SK-N-SH (cell line): Measurements from ENCODE around the gene GRIP1. TPM values are rescaled to one million over a fixed set of nuclear protein-coding genes. Genes with fewer than 3 reads are reported as not detected.

Experiments used
- CTCF ChIA-PET: fragments of 300-600, 350-600 bp; formaldehyde crosslinking; extraction: SDS; loops from one replicate; lab custom pipeline; 2021; lab: Yijun Ruan, JAX
- POLR2A ChIA-PET: fragments of 350-600 bp; sonication (Branson Sonifier 250); formaldehyde crosslinking; extraction: SDS; loops from one replicate; lab custom pipeline; 2020; ENCODE audit warnings: antibody characterized with exemption, inconsistent platforms; lab: Yijun Ruan, JAX
- DNase-seq: peaks from one replicate; pipeline ENCODE4 v3.0.0; 2012
- H2AFZ ChIP-seq: fragments of 200-600 bp; sonication (generic); 2 replicates; pipeline ENCODE4 v1.8.1; 2016; ENCODE audit warnings: antibody characterized with exemption, mild to moderate bottlenecking, low read depth
- H3F3A ChIP-seq: fragments of 200-600 bp; sonication (generic); replicated peaks from 2 replicates; pipeline ENCODE3; 2016; ENCODE audit warnings: antibody characterized with exemption, mild to moderate bottlenecking; ENCODE audit not compliant: insufficient read depth
- H3K27ac ChIP-seq, 2 experiments: fragments of 200-500 bp in 1 of 2; fragments of 200-600 bp in 1 of 2; sonication (Bioruptor generic) in 1 of 2; sonication (generic), shearing (Covaris generic) in 1 of 2; 2 replicates each; pipeline versions ENCODE4 v1.5.1 to v1.6.1; 2014 to 2016; ENCODE audit warnings: low read depth in 2 of 2, inconsistent platforms in 1 of 2, low read length in 1 of 2, mild to moderate bottlenecking in 1 of 2, mixed read lengths in 1 of 2
- H3K27me3 ChIP-seq: fragments of 200-600 bp; sonication (generic), shearing (Covaris generic); 2 replicates; pipeline ENCODE4 v1.6.1; 2016; ENCODE audit warnings: mixed run types; ENCODE audit not compliant: insufficient read depth
- H3K36me3 ChIP-seq, 2 experiments: fragments of 200-500 bp in 1 of 2; fragments of 200-600 bp in 1 of 2; sonication (Bioruptor generic) in 1 of 2; sonication (generic) in 1 of 2; replicated peaks in 1 of 2; 2 replicates each; pipeline versions ENCODE3 to v1.5.1; 2014 to 2016; ENCODE audit warnings: low read length in 1 of 2, mild to moderate bottlenecking in 1 of 2; ENCODE audit not compliant: insufficient read depth in 2 of 2, control insufficient read depth in 1 of 2
- H3K4me1 ChIP-seq, 2 experiments: fragments of 200-500 bp in 1 of 2; fragments of 200-600 bp in 1 of 2; sonication (Bioruptor generic) in 1 of 2; sonication (generic), shearing (Covaris generic) in 1 of 2; 2 replicates each; pipeline versions ENCODE4 v1.5.1 to v1.6.1; 2014 to 2016; ENCODE audit warnings: low read depth in 1 of 2, low read length in 1 of 2, mixed run types in 1 of 2; ENCODE audit not compliant: insufficient read depth in 2 of 2, control insufficient read depth in 1 of 2
- H3K4me2 ChIP-seq: fragments of 200-600 bp; sonication (generic), shearing (Covaris generic); 2 replicates; pipeline ENCODE4 v1.6.1; 2017; ENCODE audit warnings: mixed run types
- H3K4me3 ChIP-seq, 2 experiments: fragments of 200-500 bp in 1 of 2; fragments of 200-600 bp in 1 of 2; sonication (Bioruptor generic) in 1 of 2; sonication (generic), shearing (Covaris generic) in 1 of 2; 2 replicates each; pipeline versions ENCODE4 v1.5.1 to v1.8.1; 2014 to 2016; ENCODE audit warnings: low read depth in 2 of 2, inconsistent platforms in 1 of 2, low read length in 1 of 2, mild to moderate bottlenecking in 1 of 2, mixed read lengths in 1 of 2, moderate library complexity in 1 of 2
- H3K79me2 ChIP-seq: fragments of 200-600 bp; sonication (generic); 2 replicates; pipeline ENCODE4 v1.8.1; 2017; ENCODE audit warnings: mild to moderate bottlenecking; ENCODE audit not compliant: insufficient read depth
- H3K9ac ChIP-seq: fragments of 200-600 bp; sonication (generic); 2 replicates; pipeline ENCODE4 v1.6.1; 2017; ENCODE audit warnings: mixed run types
- H3K9me2 ChIP-seq: fragments of 200-600 bp; sonication (generic); 2 replicates; pipeline ENCODE4 v1.6.1; 2017; ENCODE audit warnings: mixed run types
- H3K9me3 ChIP-seq: fragments of 200-600 bp; sonication (generic); 2 replicates; pipeline ENCODE4 v1.6.1; 2017; ENCODE audit warnings: mixed run types, mild to moderate bottlenecking, moderate library complexity
- H4K20me1 ChIP-seq: fragments of 200-600 bp; sonication (generic); 2 replicates; pipeline ENCODE4 v1.6.1; 2017; ENCODE audit warnings: mild to moderate bottlenecking, mixed run types; ENCODE audit not compliant: insufficient read depth
- CTCF ChIP-seq: fragments of 200-600 bp; sonication (generic); IDR thresholded peaks from 2 replicates; pipeline ENCODE4 v1.6.1; 2017; ENCODE audit warnings: antibody characterized with exemption, mild to moderate bottlenecking, moderate library complexity
- FOSL2 ChIP-seq: IDR thresholded peaks from 2 replicates; pipeline ENCODE4 v1.4.0; 2012; ENCODE audit warnings: low read depth, mild to moderate bottlenecking, moderate library complexity, borderline replicate concordance
- FOXJ3 ChIP-seq: sonication (generic); formaldehyde crosslinking; IDR thresholded peaks from 2 replicates; pipeline ENCODE4 v1.5.1; 2020; ENCODE audit warnings: mild to moderate bottlenecking, missing genetic modification reagents
- GATA2 ChIP-seq: sonication (generic); formaldehyde crosslinking; IDR thresholded peaks from 2 replicates; pipeline ENCODE4 v1.5.0; 2020; ENCODE audit warnings: mild to moderate bottlenecking, missing genetic modification reagents
- IRF3 ChIP-seq: fragments of 150-350 bp; IDR thresholded peaks from 2 replicates; pipeline ENCODE4 v1.6.1; 2016; ENCODE audit warnings: mild to moderate bottlenecking, low read depth, low read length
- JUND ChIP-seq: IDR thresholded peaks from 2 replicates; pipeline ENCODE4 v1.4.0; 2012
- MEF2A ChIP-seq: IDR thresholded peaks from 2 replicates; pipeline ENCODE4 v1.4.0; 2012; ENCODE audit warnings: low read depth, borderline replicate concordance
- MXI1 ChIP-seq: IDR thresholded peaks from 2 replicates; pipeline ENCODE4 v1.6.1; 2012; ENCODE audit warnings: mild to moderate bottlenecking, low read depth, low read length, improper control_type of control experiment
- NRF1 ChIP-seq: IDR thresholded peaks from 2 replicates; pipeline ENCODE4 v1.6.1; 2012; ENCODE audit warnings: low read depth, mild to moderate bottlenecking, low read length
- POLR2AphosphoS5 ChIP-seq: IDR thresholded peaks from 2 replicates; pipeline ENCODE4 v1.6.1; 2012; ENCODE audit warnings: low read depth, low read length
- RAD21 ChIP-seq: IDR thresholded peaks from 2 replicates; pipeline ENCODE4 v1.6.1; 2012; ENCODE audit warnings: mild to moderate bottlenecking, low read length
- RCOR1 ChIP-seq: fragments of 150-350 bp; IDR thresholded peaks from 2 replicates; pipeline ENCODE4 v1.6.1; 2017; ENCODE audit warnings: antibody characterized with exemption, low read length
- RXRA ChIP-seq: IDR thresholded peaks from 2 replicates; pipeline ENCODE4 v1.4.0; 2012; ENCODE audit warnings: low read depth, mild to moderate bottlenecking, borderline replicate concordance
- SIN3A ChIP-seq: IDR thresholded peaks from 2 replicates; pipeline ENCODE4 v1.6.1; 2012; ENCODE audit warnings: low read depth, mild to moderate bottlenecking, low read length, moderate library complexity, borderline replicate concordance
- SMC3 ChIP-seq: IDR thresholded peaks from 2 replicates; pipeline ENCODE4 v1.6.1; 2012; ENCODE audit warnings: low read depth, low read length, improper control_type of control experiment
- TAF1 ChIP-seq: IDR thresholded peaks from 2 replicates; pipeline ENCODE4 v1.6.1; 2012; ENCODE audit warnings: low read depth, mild to moderate bottlenecking, low read length, moderate library complexity, borderline replicate concordance
- USF1 ChIP-seq: IDR thresholded peaks from 2 replicates; pipeline ENCODE4 v1.4.0; 2012; ENCODE audit warnings: low read depth, borderline replicate concordance
- USF2 ChIP-seq: fragments of 150-350 bp; IDR thresholded peaks from 2 replicates; pipeline ENCODE4 v1.6.1; 2017; ENCODE audit warnings: antibody characterized with exemption, low read length, low read depth, borderline replicate concordance
- YY1 ChIP-seq: IDR thresholded peaks from 2 replicates; pipeline ENCODE4 v1.4.0; 2012; ENCODE audit warnings: low read depth, mild to moderate bottlenecking
- WGBS: methylation state at CpG from one replicate; pipeline ENCODE4 v1.1.6; 2017; ENCODE audit warnings: low lambda C conversion rate; 5-methylcytosine and 5-hydroxymethylcytosine counted together
- polyA plus RNA-seq, 3 experiments: library from polyadenylated mRNA; depleted of rRNA; stranded (reverse); fragments of >200 nt; gene quantifications; 2 replicates each; pipeline ENCODE4 v1.2.3, GENCODE V29; 2012
- TF ChIP-seq, protein P1 (sequence below): IDR thresholded peaks from 2 replicates; pipeline ENCODE4 v1.6.1; 2012; ENCODE audit warnings: mild to moderate bottlenecking, low read depth, low read length, moderate library complexity

Gene GRIP1
- polyA plus RNA-seq, 1 of the 3 experiments (the other 2 are of a cell fraction) = 0.07 TPM

DNA sequence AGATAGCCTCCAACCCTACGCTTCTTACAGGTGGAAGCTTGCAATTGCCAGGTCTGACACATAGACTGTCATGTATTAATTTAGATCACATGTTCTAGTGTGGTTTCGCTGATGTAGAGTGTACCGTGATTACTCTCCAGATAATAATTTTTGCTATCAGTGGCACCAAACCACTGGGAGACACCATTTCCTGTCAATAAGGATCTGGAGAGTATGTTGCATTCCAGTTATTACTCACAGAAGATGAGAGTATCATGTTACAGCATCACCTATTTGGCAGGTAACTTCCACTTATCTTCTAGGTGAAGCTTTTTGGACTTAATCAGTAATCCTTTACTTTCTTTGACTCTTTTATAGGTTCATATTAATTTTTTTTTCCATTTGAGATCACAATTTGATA, 229.3 kb downstream of the GRIP1 start:
- Histone ChIP-seq H3K27me3 (no peaks in the 10 kb centered on the region), H4K20me1 (no peaks in the 10 kb centered on the region), H3K36me3 (no peaks in the 10 kb centered on the region)
- TF ChIP-seq YY1 = no peak
- no peak for TF ChIP-seq POLR2AphosphoS5
- no peak for TF ChIP-seq GATA2 (CRISPR knock-in tag)
- no peak for TF ChIP-seq TAF1
- no peak for TF ChIP-seq JUND
- TF ChIP-seq, all 33 proteins: peak for 0
- Histone ChIP-seq H2AFZ (no peak overlapping the region), H3K4me1 (no peaks in the 10 kb centered on the region), H3K79me2 (no peaks in the 10 kb centered on the region), H3K9me2 (no peaks in the 10 kb centered on the region), H3K9ac (no peak overlapping the region), H3K4me2 (no peak overlapping the region), H3F3A (no peaks in the 10 kb centered on the region), H3K9me3 (no peaks in the 10 kb centered on the region), H3K27ac (no peak overlapping the region), H3K4me3 (no peak overlapping the region)
- ChIA-PET POLR2A (no interaction called here), CTCF (no interaction called here)
- DNase-seq = no peak
- 20% methylated on average over 3 of the region's 3 CpGs for WGBS

DNA sequence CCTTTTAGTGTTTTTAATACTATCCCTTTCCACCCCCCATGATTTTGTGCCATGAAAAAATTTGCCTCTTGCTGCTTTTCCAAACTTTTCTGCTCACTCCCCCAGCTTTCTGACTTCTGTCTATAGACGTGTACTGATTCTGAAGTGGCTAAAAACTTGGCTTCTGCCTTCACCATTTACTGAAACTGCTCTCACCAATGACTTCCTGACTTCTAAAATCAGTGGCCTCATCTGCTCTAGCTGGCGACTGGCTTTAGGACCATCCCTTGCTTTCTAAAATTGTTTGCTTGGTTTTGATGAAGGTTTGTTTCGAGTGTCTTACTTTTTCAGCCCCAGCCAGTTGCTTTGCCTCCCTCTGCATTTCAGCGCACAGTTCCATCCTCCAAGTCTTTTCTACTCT, 231.2 kb downstream of the GRIP1 start:
- Histone ChIP-seq H3K4me3 (no peak overlapping the region), H3K9ac (no peak overlapping the region), H3K9me2 (no peaks in the 10 kb centered on the region), H3K9me3 (no peaks in the 10 kb centered on the region), H3F3A (no peaks in the 10 kb centered on the region), H3K4me2 (no peak overlapping the region), H2AFZ (no peak overlapping the region)
- 28% methylated on average over 4 of the region's 4 CpGs for WGBS
- TF ChIP-seq IRF3 (no peak), POLR2AphosphoS5 (no peak), RCOR1 (no peak), FOXJ3 (CRISPR knock-in tag) (no peak), TAF1 (no peak), NRF1 (no peak), FOSL2 (no peak), RXRA (no peak), SIN3A (no peak), RAD21 (no peak), CTCF (no peak), USF2 (no peak), MXI1 (no peak), JUND (no peak), MEF2A (no peak), SMC3 (no peak), USF1 (no peak)
- TF ChIP-seq, protein P1, sequence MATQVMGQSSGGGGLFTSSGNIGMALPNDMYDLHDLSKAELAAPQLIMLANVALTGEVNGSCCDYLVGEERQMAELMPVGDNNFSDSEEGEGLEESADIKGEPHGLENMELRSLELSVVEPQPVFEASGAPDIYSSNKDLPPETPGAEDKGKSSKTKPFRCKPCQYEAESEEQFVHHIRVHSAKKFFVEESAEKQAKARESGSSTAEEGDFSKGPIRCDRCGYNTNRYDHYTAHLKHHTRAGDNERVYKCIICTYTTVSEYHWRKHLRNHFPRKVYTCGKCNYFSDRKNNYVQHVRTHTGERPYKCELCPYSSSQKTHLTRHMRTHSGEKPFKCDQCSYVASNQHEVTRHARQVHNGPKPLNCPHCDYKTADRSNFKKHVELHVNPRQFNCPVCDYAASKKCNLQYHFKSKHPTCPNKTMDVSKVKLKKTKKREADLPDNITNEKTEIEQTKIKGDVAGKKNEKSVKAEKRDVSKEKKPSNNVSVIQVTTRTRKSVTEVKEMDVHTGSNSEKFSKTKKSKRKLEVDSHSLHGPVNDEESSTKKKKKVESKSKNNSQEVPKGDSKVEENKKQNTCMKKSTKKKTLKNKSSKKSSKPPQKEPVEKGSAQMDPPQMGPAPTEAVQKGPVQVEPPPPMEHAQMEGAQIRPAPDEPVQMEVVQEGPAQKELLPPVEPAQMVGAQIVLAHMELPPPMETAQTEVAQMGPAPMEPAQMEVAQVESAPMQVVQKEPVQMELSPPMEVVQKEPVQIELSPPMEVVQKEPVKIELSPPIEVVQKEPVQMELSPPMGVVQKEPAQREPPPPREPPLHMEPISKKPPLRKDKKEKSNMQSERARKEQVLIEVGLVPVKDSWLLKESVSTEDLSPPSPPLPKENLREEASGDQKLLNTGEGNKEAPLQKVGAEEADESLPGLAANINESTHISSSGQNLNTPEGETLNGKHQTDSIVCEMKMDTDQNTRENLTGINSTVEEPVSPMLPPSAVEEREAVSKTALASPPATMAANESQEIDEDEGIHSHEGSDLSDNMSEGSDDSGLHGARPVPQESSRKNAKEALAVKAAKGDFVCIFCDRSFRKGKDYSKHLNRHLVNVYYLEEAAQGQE = no peak
- TF ChIP-seq, all 33 proteins: peak for 0
- ChIA-PET CTCF (no interaction called here), POLR2A (no interaction called here)
- Histone ChIP-seq H4K20me1 (no peaks in the 10 kb centered on the region), H3K79me2 (no peaks in the 10 kb centered on the region), H3K4me1 (no peaks in the 10 kb centered on the region), H3K27ac (no peak overlapping the region), H3K36me3 (no peaks in the 10 kb centered on the region), H3K27me3 (no peaks in the 10 kb centered on the region; the same call in 1 of the 2 replicates)
- DNase-seq = no peak
